ENCODE data around the gene GP5.

DNA sequence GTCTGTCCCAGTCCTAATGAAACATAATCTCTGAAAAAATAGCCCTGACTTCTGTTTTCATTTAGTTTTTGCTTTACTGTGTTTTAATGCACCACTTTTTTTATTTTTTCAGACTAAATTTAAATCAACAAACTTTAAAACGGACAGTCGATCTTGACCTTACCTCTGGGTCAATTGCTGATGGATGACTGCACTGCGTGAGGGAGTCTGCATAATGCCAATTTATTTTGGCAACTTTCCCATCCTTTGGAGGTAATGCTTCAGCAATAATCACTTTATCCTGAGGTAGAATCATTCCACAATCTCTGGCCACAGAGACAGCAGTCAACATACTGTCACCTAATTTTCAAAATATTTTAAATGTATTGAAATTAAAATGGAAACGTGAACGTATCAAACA is 32.5 kb upstream of the GP5 start:
- TF ChIP-seq POLR2A (IDR thresholded peaks at IDR 0.05): no peak
- TF ChIP-seq, protein P1, sequence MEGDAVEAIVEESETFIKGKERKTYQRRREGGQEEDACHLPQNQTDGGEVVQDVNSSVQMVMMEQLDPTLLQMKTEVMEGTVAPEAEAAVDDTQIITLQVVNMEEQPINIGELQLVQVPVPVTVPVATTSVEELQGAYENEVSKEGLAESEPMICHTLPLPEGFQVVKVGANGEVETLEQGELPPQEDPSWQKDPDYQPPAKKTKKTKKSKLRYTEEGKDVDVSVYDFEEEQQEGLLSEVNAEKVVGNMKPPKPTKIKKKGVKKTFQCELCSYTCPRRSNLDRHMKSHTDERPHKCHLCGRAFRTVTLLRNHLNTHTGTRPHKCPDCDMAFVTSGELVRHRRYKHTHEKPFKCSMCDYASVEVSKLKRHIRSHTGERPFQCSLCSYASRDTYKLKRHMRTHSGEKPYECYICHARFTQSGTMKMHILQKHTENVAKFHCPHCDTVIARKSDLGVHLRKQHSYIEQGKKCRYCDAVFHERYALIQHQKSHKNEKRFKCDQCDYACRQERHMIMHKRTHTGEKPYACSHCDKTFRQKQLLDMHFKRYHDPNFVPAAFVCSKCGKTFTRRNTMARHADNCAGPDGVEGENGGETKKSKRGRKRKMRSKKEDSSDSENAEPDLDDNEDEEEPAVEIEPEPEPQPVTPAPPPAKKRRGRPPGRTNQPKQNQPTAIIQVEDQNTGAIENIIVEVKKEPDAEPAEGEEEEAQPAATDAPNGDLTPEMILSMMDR (IDR thresholded peaks at IDR 0.05): no peak
